ENCODE data around the gene NRM.

NRM gene

DNA sequence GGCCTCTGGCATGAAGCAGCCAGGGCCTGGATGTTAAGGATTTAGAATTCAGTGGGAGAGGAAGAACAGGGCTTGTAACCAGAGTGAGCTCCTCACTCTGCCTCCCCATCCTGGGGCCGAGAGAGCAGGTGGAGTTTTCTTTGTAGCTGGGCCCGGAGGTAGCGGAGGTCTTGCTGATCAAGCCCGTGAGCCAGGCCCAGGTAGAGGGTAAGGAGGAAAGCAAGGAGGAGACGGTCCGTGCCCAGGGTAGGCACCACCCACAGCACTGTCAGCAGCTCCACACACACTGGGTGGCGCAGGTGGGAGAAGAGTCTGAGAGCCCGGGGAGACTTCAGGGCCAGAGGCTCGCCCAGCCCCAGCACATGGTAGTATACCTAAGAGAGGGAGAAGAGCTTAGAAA, 2.2 kb downstream of the NRM start:
- no peak for DNase-seq (ENCODE audit: low spot score)

DNA sequence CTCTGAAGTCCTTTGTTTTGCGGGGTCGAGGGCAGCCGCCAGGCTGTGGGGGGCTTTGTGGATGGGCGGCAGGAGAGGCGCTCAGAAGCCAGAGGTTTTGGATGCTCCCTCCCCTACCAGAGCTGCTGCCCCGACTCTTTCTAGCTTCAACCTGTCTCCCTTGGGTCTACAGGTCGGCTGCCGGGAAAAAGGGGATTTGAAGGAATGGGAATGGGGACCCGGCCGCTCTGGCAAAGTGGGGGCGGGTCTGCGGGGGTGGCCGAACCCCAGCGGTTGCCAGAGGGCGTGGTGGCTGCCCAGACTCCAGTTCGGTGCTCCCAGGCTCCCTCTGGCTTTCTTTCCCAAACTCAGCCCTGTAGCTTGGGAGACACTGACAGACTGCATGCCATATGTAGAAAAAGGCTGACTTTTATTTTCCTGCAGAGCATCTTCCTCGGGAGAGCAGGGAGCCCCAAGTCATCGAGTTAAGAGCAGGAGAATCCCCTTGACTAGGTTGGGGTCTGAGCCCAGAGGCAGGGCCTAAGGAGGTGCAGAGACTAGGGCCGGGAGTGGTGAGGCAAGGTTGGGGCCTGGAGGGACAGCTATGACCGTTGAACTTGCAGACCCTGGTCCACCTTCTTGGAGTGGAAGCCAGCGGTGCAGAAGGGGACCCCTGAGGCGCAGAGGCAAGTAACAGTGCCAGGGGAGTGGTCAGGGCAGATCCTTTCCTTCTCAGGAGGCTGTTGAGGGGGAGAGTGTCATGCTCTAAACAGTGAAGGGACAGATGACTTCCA, 2.9 kb downstream of the NRM start:
- no peak for DNase-seq (ENCODE audit: low spot score)

DNA sequence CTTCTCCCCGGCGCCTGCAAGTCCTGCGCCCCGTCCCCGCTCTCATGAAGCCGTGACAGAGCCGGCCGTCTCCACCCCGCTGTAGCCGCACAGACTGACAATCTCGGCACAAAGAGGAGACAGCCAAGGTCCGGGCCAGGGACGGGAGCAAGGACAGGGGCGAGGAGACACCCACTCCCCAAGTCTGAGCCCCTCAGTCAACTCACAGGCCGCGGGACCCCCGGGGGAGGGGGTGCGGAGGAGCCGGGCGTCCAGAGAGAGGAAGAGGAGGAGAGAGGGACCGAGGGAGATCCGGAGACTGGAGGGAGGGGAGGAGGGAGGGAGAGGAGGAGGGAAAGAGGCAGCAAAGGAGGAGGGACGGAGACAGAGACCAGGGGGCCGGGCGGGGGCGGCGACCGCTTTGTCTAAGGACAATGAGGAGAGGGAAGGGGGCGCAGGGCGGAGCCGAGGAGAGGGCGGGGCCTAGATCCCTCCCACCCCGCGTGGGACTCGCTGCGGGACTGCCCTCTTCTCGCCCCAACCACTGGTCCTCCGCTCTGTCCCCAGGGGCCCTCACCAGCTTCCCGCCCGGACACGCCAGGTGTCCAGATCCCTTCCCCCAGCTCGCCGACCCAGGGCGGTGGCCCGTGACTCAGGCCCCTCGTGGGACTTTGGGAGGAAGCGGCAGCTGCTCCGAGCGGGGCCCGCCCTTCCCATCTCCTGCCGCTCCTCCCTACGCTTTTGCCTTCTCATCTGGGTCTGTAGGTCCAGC, 3.7 kb downstream of the NRM start:
- DNase-seq (ENCODE audit: low spot score): no peak

DNA sequence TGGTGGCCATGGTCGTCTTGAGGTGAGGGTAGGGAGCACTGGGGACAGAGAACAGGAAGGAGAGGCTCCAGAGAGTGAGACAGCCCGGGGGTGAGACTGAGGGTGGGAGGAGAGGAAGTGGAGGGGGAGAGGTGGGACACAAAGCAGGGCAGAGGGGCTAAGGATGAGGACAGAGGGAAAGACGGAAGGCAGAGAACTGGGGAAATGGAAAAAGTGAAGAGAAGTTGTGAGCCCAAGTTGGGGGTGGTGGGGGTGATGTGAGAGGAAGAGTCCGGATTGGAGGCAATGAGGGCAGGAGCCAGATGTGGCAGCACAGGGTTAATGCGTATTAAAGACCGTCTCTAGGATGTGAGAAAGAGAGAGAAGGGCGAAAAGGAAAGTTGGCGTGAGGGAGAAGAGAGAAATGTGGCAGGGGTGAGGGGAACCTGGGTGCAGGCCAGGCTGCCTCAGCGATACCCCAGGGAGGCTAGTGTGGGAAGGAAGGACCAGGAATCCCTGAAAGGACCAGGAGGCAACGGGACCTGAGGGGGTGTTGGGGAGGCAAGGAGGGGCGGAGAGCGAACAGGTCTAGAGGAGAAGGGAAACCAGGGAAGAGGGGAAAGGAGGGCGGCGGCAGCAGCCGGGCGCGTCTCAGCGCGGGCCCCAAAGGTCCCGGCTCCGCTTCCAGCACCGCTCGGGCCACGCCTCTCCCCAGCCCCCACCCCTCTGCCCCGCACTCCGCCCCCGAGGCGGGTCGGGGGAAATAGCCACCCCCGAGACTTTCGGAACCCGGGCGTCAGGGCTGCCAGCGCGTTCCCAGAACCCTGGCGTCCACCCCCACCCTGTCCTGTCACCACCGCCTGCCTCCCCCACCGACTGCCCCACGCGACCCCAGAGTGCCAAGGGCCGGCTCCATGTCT, 4.5 kb downstream of the NRM start, which contains the start of gene PPP1R18:
PPP1R18 (minus strand) TSS at position 637 of the 899 bp plus-strand sequence; CDS start at position 10, 627 bp downstream.
- no peak for DNase-seq (ENCODE audit: low spot score)

- DNase-seq (ENCODE audit: low spot score): no peak
Measured at GRCh38 chr6:30685157-30686008, 5.4 kb downstream of the NRM start.

GRCh38 chr6:30684386-30685156, 6.2 kb downstream of the NRM start:
- DNase-seq (ENCODE audit: low spot score): no peak

- DNase-seq (ENCODE audit: low spot score): no peak
Measured at GRCh38 chr6:30683980-30684338, 6.8 kb downstream of the NRM start.

GRCh38 chr6:30683183-30683979, 7.4 kb downstream of the NRM start:
- DNase-seq (ENCODE audit: low spot score): no peak

DNA sequence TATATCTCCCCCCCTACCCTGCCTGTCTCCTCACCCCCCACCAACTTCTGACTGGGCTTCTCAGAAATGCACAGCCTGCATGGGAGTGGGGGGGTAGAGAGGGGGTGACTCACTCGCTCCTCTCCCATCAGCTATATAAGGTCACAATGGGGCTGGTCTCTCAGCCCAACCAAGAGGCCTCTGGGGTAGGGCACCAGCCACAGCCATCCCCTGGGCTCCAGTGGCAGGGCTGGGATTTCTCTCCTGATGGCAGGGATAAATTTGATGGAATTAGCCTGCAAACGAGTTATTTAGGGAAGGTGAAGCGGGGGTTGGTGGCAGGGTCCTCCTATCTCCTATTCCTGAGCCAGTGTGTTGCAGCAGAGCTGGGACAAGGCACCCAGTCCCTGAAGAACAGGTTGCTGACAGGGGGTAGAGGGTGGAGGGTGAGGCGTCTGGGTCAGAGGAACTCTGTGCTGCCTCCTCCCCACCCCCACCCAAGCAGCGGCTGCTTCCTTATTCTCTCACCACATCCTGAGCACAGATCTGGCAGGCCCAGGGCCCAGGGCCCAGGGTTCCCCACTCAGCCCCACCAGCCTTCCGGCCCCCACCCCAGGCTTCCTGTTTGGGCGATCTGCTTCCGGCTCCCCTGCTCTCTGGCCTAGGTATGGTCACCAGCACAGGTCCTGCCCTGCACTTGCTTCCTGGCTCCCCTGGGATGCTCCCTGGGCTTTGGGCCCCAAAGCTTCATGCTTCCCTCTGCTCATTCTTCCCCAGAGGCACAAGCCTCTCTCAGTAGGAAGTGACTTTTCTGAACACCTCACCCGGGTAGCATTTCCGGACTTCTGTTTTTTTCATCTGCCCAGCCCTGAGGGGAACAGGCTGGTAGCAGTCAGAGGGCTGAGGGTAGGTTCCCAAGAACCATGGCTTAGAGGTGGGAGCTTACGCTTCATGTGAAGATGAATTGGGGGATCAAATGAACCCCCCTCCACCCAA, 8.4 kb downstream of the NRM start:
- no peak for DNase-seq (ENCODE audit: low spot score)

DNA sequence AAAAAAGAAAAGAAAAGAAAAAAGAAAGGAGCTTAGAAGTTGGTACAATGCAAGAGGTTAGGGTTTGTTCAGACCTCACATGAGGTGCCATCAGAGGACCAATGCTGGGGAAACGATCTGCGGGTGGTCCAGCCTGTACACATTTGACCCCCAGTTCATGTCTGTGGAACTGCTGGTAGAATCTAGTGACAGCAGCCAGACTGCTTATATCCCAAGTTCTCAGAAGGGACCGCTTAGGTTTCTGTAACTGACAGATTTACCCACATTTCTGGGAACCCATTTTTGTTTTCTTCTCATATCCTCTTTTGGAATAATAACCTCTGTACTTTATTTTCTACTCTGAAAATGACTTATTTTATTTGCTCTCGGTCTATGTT, 9.0 kb downstream of the NRM start:
- no peak for DNase-seq (ENCODE audit: low spot score)

- no peak for DNase-seq (ENCODE audit: low spot score)
Measured at GRCh38 chr6:30679765-30680535, 10.8 kb downstream of the NRM start.

DNA sequence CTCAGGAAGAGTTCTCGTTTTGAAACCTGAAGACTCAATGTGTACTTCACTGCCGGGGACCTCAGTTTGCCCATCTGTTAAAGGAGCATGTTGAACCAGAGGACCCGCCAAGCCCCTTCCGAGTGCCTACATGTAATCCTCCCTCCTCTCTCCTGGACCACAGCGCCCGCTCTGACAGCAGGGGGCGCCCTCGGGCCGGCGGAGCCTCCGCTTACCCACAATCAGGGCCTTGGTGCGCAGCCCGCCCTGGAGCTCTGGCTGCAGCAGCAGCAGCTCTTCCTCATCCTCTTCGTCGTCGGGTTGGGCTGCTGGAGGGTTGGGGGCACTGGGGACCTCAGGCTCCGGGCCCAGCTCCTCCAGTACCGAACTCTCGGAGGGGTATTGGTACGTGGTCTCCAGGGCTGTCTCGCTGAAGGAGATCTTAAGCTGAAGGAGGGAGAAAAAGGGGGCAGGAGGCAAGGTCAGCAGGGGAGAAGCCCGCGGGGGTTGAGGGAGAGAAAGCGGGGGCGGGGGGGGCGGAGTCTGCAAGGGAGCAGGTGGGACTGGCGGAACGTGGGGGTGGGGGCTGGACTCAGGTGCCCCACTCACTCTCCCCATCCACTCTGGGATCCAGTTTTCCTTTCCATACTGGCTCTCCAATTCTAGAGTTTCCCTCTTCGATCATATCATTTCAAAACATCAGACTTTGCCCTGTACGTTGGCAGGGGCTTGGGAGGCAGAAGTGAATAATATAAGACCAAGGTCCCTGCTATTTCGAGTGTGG, 11.6 kb downstream of the NRM start:
- peak; percentile 85 for DNase-seq (ENCODE audit: low spot score)

DNA sequence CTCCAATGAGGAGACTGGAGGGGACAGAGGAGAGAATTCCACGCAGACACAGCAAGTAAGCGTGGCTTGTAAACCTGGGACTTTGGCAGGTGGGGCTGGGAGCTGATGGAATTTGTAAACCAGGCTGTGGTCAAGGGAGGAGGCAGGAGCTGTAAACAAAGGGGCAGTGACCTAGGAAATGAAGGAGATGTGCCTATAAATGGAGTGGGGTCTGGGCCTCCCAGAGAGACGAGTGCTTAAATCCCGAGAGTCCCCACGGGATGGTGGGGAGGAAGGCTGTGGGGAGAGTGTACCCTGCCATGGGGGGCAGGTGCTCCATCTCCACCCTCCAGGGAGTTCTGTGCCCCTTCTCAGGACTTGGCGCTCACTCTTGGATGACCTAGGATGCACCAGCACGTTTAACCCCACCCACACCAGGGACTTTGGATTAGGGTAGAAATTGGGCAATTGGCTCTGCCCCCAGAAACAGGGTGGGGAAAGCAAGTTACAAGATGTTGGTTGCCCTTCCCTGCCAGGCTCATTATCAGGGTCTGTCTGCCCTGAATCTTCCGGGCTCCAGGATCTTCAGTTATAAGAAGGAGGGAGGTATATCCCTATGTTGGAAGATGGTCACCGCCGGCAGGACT, 14.0 kb downstream of the NRM start:
- peak; percentile 41 for DNase-seq (ENCODE audit: low spot score)

DNA sequence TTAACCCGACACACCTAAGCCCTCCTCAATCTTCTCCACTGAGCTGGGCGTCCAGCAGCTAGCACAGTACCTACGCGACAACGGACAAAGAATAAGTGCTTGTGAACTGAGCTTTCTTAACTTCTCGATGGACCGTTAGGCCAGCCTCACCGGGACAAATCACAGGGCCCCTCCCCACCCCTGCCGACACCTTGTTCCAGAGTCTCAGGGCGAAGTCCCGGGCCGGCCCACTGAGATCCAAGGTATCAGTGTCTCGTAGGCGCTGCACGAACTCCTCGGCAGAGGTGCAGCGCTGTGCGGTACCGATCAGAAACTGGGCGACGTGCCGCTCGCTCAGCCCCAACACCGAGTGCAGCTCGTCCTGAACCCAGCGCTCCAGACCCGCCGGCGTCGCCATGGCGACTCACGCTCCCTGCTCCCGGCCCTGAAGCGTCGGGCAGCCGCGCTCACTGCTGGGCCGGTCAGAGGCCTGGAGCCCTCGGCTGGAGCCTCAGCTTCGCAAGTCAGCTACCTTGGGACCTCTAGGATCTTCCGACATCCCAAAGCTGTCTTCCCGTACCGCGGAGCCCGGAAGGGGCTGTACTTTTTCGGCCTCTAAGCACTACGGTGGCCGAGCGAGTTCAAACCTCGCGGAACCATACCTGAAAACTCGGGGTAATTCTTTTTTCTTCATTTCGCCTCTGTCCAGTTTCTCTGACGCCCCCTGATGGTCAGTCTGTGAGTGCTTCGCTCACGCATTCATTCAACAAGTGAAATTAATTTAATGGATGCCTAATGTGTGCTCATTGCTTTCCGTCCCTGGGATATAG, 18.1 kb downstream of the NRM start, which contains the start of gene DHX16:
DHX16 (minus strand) TSS at position 562 of the 809 bp plus-strand sequence; CDS start at position 397, 165 bp downstream.
- DNase-seq (ENCODE audit: low spot score): peak; percentile 97

- DNase-seq (ENCODE audit: low spot score): no peak
Measured at GRCh38 chr6:30670760-30671527, 19.8 kb downstream of the NRM start.

Measured in hematopoietic multipotent progenitor cell treated with erythropoietin and hydrocortisone succinate and interleukin-3 and kit ligand, for 15 days (in vitro differentiated cells).